Left ventricle myocardium inferior (tissue), 1 donor: Measurements from ENCODE around the gene EPHA4. TPM values are rescaled to one million over a fixed set of nuclear protein-coding genes. Genes with fewer than 3 reads are reported as not detected.

Source experiments
- DNase-seq: peaks from one replicate; pipeline ENCODE4 v3.0.0-alpha.2; 2020
- H3K27ac ChIP-seq: fragments of 200-600 bp; replicated peaks from 2 replicates; pipeline ENCODE4 v1.8.0; 2021
- H3K27me3 ChIP-seq: fragments of 200-600 bp; 2 replicates; pipeline ENCODE4 v1.8.0; 2021; ENCODE audit warnings: low read depth
- H3K36me3 ChIP-seq: fragments of 200-600 bp; 2 replicates; pipeline ENCODE4 v1.8.0; 2021
- H3K4me1 ChIP-seq: fragments of 200-600 bp; 2 replicates; pipeline ENCODE4 v1.8.0; 2021
- H3K4me3 ChIP-seq: fragments of 200-600 bp; 2 replicates; pipeline ENCODE4 v1.8.0; 2021; ENCODE audit warnings: mild to moderate bottlenecking, moderate library complexity
- H3K9me3 ChIP-seq: fragments of 200-600 bp; replicated peaks from 2 replicates; pipeline ENCODE4 v1.8.0; 2021
- intact Hi-C: fragments of 100-400 bp; cut with micrococcal nuclease; formaldehyde crosslinking; loops from one replicate; pipeline ENCODE4 v1.11.0; 2022
- total RNA-seq: library from RNA; stranded (reverse); fragmentation: NEBNext Ultra II Directional; extraction: Animal tissue kit (Norgen Biotek cat#: 25700); gene quantifications from one replicate; pipeline ENCODE4 v1.2.1, GENCODE V29; 2021
- TF ChIP-seq, protein P1 (sequence below): fragments of 200-600 bp; IDR thresholded peaks from 2 replicates; pipeline ENCODE4 v1.8.0; 2021; ENCODE audit warnings: antibody characterized with exemption, mild to moderate bottlenecking, borderline replicate concordance
- donor health status: DM: no; HTN: yes; CAD: no; lungs with severe emphysema.

EPHA4 gene
- total RNA-seq, 1 donor from 2014 or later, result 40.6 TPM

DNA sequence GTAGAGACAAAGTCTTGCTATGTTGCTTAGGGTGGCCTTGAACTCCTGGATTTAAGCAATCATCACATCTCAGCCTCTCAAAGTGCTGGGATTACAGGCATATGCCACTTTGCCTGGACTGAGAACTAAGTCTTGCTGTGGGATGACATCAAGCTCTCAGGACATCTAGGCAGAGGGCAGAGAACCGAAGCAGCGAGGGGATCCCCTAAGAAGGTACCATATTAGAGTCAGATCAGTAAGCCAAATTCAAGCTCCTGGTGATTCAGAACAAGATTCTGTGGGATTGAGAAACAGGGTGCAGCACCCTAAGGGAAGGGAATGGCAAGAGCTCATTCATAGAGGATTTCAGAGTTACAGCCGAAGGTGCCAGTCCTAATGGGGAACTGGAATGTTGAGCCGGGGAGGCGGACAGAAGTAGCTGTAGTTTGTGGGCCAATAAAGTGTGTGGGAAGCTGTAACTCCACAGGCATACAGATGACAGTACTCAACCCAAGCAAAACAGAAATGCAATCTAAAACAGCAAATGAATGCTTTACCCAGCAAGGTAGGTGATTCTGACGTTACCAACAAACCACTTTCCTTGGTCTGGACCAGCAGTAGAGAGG, 30.9 kb downstream of the EPHA4 start:
- Histone ChIP-seq H3K4me3 (no peak overlapping the region), H3K9me3 (no peaks in the 10 kb centered on the region), H3K4me1 (peaks cover 7% of the 10 kb centered on the region), H3K27ac (no peak overlapping the region), H3K27me3 (no peaks in the 10 kb centered on the region), H3K36me3 (no peaks in the 10 kb centered on the region)
- intact Hi-C loops, result no loop called here
- TF ChIP-seq, protein P1, sequence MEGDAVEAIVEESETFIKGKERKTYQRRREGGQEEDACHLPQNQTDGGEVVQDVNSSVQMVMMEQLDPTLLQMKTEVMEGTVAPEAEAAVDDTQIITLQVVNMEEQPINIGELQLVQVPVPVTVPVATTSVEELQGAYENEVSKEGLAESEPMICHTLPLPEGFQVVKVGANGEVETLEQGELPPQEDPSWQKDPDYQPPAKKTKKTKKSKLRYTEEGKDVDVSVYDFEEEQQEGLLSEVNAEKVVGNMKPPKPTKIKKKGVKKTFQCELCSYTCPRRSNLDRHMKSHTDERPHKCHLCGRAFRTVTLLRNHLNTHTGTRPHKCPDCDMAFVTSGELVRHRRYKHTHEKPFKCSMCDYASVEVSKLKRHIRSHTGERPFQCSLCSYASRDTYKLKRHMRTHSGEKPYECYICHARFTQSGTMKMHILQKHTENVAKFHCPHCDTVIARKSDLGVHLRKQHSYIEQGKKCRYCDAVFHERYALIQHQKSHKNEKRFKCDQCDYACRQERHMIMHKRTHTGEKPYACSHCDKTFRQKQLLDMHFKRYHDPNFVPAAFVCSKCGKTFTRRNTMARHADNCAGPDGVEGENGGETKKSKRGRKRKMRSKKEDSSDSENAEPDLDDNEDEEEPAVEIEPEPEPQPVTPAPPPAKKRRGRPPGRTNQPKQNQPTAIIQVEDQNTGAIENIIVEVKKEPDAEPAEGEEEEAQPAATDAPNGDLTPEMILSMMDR, result no peak
- DNase-seq, result no peak

DNA sequence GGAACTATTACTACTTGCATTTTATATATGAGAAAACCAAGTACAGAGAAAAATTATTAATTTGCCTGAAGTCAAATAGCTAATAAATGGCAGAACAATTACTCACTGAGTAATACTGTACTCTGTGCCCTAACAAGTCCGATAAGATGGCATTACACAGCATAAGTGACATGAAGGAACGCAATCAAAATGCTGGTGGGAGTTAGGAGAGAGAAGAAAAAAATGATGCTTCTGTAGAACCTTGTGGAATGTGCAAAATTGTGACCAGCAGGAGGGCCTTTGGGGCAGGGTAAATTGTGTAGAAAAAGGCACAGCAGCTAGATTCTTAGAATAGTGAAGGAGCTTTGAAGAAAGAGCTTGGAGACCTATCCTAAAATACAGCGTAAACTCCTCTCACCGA, 32.9 kb downstream of the EPHA4 start:
- Histone ChIP-seq H3K27ac (no peak overlapping the region), H3K27me3 (no peaks in the 10 kb centered on the region), H3K36me3 (no peaks in the 10 kb centered on the region), H3K4me1 (peaks cover 16% of the 10 kb centered on the region), H3K4me3 (no peak overlapping the region), H3K9me3 (no peaks in the 10 kb centered on the region)
- TF ChIP-seq, protein P1, result no peak
- intact Hi-C loops, result no loop called here
- DNase-seq, result no peak

DNA sequence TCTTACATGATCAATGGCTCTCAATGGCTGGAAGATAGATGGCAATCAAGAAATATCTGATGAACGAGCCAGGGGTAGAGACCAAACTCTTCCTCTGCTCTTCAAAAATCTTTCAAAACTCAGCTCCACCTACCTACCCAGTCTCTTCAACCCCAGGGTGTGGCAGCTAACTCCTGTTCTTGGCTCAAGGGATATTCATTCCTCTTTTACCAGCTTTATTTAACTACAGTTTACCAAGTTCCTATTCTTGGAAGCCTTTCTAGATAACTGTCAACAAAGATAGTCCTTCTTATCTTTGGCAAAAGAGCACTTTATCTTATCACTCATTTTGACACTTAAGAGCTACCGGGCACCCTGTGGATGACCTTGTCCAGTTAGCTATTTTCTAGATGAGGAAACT, 36.3 kb downstream of the EPHA4 start:
- TF ChIP-seq, protein P1, result no peak
- H3K9me3 ChIP-seq, result no peaks in the 10 kb centered on the region
- H3K27me3 ChIP-seq, result no peaks in the 10 kb centered on the region
- no peaks in the 10 kb centered on the region for H3K36me3 ChIP-seq
- DNase-seq, result no peak
- H3K4me1 ChIP-seq, result peaks cover 18% of the 10 kb centered on the region
- intact Hi-C loops, result no loop called here
- no peak overlapping the region for H3K4me3 ChIP-seq
- no peak overlapping the region for H3K27ac ChIP-seq

DNA sequence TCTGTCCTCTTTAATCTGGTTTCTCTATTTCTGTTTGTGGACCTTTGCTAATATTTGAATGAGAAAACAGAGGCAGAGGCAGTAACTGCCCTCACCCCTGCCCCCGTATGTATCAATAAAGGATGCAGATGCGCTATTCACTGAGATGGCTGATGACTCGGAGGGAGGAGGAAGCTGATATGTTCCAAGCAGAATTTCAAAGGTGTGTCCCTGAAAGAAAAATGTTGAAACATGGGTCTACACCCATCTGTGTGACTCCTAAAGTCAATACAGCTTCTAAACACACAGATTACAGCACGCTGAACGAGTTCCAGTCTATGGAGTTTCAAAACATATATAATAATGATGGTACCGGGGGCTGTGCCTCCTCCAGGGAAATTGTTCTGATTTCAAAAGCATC, 38.8 kb downstream of the EPHA4 start:
- Histone ChIP-seq H3K36me3 (no peaks in the 10 kb centered on the region), H3K4me1 (peaks cover 41% of the 10 kb centered on the region), H3K4me3 (no peak overlapping the region), H3K27me3 (no peaks in the 10 kb centered on the region), H3K27ac (no peak overlapping the region), H3K9me3 (no peaks in the 10 kb centered on the region)
- no peak for DNase-seq
- TF ChIP-seq, protein P1, result no peak
- intact Hi-C loops, result no loop called here

DNA sequence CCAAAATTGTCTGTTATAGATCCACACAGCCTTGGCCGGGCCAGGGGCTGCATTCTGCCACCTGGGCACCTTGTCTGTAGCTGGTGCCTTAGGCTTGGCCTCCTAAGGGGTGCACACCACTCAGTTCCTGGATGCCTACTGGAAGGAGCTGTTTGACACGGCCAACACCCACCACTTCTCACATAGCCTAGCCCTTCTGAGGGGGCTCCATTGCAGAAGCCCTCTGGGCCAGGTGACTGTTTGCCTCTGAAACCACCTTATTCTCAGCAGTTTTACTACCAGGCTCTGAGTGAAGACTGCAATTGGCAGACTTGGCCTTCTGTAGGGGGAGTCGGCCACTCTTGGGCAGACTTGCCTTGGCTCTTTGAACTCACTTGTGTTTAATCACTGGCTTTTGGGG, 39.5 kb downstream of the EPHA4 start:
- no peaks in the 10 kb centered on the region for H3K27me3 ChIP-seq
- no peaks in the 10 kb centered on the region for H3K9me3 ChIP-seq
- TF ChIP-seq, protein P1, result no peak
- H3K4me1 ChIP-seq, result peaks cover 44% of the 10 kb centered on the region
- no peak overlapping the region for H3K27ac ChIP-seq
- no peak for DNase-seq
- intact Hi-C loops, result no loop called here
- H3K4me3 ChIP-seq, result no peak overlapping the region
- H3K36me3 ChIP-seq, result no peaks in the 10 kb centered on the region
